T-helper 2 cell treated with Interferon-gamma antibody and Interleukin-4, amounts not matched to agents 5 μg/mL and 100 μg/mL, for 36 hours (primary cell): ENCODE data around the gene AADACL4.
A peak's percentile ranks its signal among the peaks of the same experiment; 100 is the strongest.

ENCODE experiments used
- DNase-seq: peaks from one replicate; pipeline ENCODE4 v3.0.0; 2021; ENCODE audit warnings: low spot score
- H3K27ac Mint-ChIP-seq: one replicate; pipeline ENCODE4 v1.8.0; 2021; ENCODE audit warnings: mild to moderate bottlenecking, mixed read lengths
- H3K27me3 Mint-ChIP-seq: one replicate; pipeline ENCODE4 v1.8.0; 2021; ENCODE audit warnings: low read depth, mixed read lengths
- H3K36me3 Mint-ChIP-seq: one replicate; pipeline ENCODE4 v1.8.0; 2021; ENCODE audit warnings: low read depth, mixed read lengths
- H3K4me1 Mint-ChIP-seq: one replicate; pipeline ENCODE4 v1.8.0; 2021; ENCODE audit warnings: low read depth, mixed read lengths
- H3K4me3 Mint-ChIP-seq: one replicate; pipeline ENCODE4 v1.8.0; 2022; ENCODE audit warnings: mild to moderate bottlenecking, moderate library complexity, mixed read lengths
- H3K9me3 Mint-ChIP-seq: one replicate; pipeline ENCODE4 v1.8.0; 2021; ENCODE audit warnings: mixed read lengths

Gene AADACL4

DNA sequence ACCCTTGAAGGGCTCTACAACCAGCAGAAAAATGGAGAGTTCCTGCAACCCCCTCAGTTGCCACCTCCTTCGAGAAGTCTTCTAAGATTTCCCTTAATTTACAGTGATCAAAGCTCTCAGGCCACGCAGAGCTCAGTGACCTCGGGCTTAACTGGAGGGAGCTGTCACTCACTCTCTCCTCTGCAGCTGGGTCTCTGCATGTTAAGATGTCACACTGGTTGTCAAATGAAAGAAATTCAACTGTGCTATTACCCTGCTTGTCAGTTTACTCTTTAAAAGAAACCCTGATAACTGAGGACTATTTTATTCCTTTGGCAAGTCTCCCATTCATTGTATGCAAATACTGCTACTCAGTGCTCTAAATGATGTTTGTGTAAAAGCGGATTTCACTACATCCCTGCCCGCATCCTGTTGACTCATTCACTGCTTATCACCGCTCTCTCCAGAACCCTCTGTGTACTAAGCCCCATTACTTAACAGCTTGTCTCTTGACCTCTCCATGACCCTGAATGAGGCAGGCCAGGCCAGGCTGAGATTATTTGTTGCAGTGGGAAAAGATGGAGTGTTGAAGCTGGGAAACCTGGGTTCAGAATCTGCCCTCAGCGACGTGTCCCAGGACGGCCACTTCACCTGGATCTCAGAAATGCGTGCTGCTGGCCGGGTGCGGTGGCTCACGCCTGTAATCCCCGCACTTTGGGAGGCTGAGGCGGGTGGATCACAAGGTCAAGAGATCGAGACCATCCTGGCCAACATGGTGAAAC, 39.6 kb upstream of the AADACL4 start:
- H3K4me3 Mint-ChIP-seq, result peak overlapping the region; percentile 68
- peak; percentile 64 for DNase-seq
- peaks cover 22% of the 10 kb centered on the region for H3K4me1 Mint-ChIP-seq
- peaks cover 4% of the 10 kb centered on the region for H3K9me3 Mint-ChIP-seq
- H3K27me3 Mint-ChIP-seq, result no peaks in the 10 kb centered on the region
- H3K27ac Mint-ChIP-seq, result peak overlapping the region; percentile 34
- peaks cover 30% of the 10 kb centered on the region for H3K36me3 Mint-ChIP-seq

DNA sequence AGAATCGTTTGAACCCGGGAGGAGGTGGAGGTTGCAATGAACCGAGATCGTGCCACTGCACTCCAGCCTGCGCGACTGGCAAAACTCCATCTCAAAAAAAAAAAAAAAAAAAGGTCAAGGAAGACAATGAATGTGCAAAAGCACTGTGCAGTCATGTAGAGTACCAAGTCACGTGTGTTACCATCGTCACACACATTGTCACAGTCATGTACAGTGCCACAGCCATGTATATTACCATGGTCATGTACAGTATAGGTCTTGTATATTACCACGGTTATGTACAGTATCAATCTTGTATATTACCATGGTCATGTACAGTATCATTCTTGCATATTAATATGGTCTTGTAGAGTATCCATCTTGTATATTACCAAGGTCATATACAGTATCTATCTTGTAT, 38.9 kb upstream of the AADACL4 start:
- Mint-ChIP-seq H3K4me3 (no peak overlapping the region), H3K27me3 (no peaks in the 10 kb centered on the region), H3K27ac (no peak overlapping the region), H3K4me1 (peaks cover 22% of the 10 kb centered on the region), H3K9me3 (peaks cover 4% of the 10 kb centered on the region), H3K36me3 (peaks cover 33% of the 10 kb centered on the region)
- DNase-seq, result no peak

DNA sequence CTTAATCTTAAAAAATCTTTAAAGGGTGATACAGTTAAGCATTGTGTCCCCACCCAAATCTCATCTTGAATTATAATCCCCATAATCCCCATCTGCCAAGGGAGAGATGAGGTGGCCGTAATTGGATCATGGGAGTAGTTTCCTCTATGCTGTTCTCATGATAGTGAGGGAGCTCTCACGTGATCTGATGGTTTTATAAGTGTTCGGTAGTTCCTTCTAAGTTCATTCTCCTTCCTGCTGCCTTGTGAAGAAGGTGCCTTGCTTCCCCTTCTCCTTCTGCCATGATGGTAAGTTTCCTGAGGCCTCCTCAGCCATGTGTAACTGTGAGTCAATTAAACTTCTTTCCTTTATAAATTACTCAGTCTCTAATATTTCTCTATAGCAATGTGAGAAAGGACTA, 36.6 kb upstream of the AADACL4 start:
- peaks cover 20% of the 10 kb centered on the region for H3K4me1 Mint-ChIP-seq
- DNase-seq, result no peak
- H3K36me3 Mint-ChIP-seq, result peaks cover 48% of the 10 kb centered on the region
- H3K9me3 Mint-ChIP-seq, result peaks cover 4% of the 10 kb centered on the region
- H3K27me3 Mint-ChIP-seq, result no peaks in the 10 kb centered on the region
- no peak overlapping the region for H3K4me3 Mint-ChIP-seq
- H3K27ac Mint-ChIP-seq, result no peak overlapping the region

- Mint-ChIP-seq H3K9me3 (peaks cover 4% of the 10 kb centered on the region), H3K27ac (no peak overlapping the region), H3K4me1 (peaks cover 32% of the 10 kb centered on the region), H3K27me3 (no peaks in the 10 kb centered on the region), H3K36me3 (peaks cover 59% of the 10 kb centered on the region), H3K4me3 (no peak overlapping the region)
- DNase-seq, result no peak
Observed at GRCh38 chr1:12608311-12608957, 35.5 kb upstream of the AADACL4 start.

GRCh38 chr1:12609469-12610003, 34.3 kb upstream of the AADACL4 start:
- H3K36me3 Mint-ChIP-seq, result peaks cover 53% of the 10 kb centered on the region
- no peak overlapping the region for H3K27ac Mint-ChIP-seq
- peaks cover 31% of the 10 kb centered on the region for H3K4me1 Mint-ChIP-seq
- no peaks in the 10 kb centered on the region for H3K27me3 Mint-ChIP-seq
- peaks cover 4% of the 10 kb centered on the region for H3K9me3 Mint-ChIP-seq
- H3K4me3 Mint-ChIP-seq, result no peak overlapping the region
- DNase-seq, result no peak

DNA sequence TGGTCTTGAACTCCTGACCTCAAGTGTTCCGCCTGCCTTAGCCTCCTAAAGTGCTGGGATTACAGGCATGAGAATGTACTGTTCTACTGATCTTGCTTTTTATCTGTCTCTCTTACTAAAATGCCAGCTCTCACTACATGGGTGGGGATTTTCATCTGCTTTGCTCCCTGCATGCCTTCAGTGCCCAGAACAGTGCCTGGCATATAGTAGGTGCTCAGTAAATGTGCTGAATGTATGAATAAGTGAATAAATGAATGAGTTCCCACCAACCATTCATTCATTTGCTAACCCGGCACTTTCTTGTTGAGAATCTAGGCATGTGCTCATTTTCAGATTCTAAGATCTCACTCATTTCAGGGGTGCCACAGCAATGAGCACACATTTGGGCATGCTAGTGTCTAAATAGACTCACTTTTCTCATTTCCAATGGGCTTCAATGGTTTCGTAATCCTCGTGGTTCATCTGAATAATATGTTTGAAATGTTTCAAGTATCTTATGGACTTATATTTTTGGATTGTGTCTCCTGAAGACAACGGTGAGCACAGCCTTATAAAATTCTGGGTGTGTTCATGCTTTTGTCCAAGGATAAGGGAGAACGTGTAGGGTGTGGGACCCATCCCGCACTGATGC, 33.5 kb upstream of the AADACL4 start:
- Mint-ChIP-seq H3K4me1 (peaks cover 35% of the 10 kb centered on the region), H3K4me3 (no peak overlapping the region), H3K36me3 (peaks cover 56% of the 10 kb centered on the region), H3K27ac (no peak overlapping the region), H3K27me3 (no peaks in the 10 kb centered on the region), H3K9me3 (peaks cover 4% of the 10 kb centered on the region)
- no peak for DNase-seq

DNA sequence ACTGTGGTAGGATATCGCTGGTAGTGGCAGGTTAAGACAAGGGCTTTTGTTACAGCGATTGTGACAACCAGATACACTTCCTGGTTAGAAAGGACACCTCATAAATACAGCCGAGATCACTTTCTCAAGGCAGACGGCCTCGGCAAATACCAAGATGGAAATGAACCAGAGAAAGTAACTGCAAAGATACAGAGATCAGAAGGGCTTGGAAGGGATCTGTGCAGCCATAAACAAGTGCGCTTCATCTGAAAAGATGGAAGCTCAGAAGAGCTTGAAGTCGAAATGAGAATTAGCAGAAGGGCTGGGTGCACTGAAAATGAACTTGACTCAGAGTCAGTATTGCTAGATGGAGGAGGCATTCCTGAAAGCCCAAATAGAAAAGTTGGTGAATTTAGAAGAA, 32.9 kb upstream of the AADACL4 start:
- DNase-seq, result no peak
- H3K4me1 Mint-ChIP-seq, result peaks cover 40% of the 10 kb centered on the region
- H3K4me3 Mint-ChIP-seq, result no peak overlapping the region
- peaks cover 55% of the 10 kb centered on the region for H3K36me3 Mint-ChIP-seq
- no peaks in the 10 kb centered on the region for H3K27me3 Mint-ChIP-seq
- H3K27ac Mint-ChIP-seq, result no peak overlapping the region
- peaks cover 4% of the 10 kb centered on the region for H3K9me3 Mint-ChIP-seq

- DNase-seq, result no peak
- Mint-ChIP-seq H3K4me1 (peaks cover 47% of the 10 kb centered on the region), H3K27ac (no peak overlapping the region), H3K4me3 (peak overlapping the region; percentile 16), H3K36me3 (peaks cover 50% of the 10 kb centered on the region), H3K9me3 (no peaks in the 10 kb centered on the region), H3K27me3 (peaks cover 4% of the 10 kb centered on the region)
Observed at GRCh38 chr1:12613180-12613579, 30.7 kb upstream of the AADACL4 start.

DNA sequence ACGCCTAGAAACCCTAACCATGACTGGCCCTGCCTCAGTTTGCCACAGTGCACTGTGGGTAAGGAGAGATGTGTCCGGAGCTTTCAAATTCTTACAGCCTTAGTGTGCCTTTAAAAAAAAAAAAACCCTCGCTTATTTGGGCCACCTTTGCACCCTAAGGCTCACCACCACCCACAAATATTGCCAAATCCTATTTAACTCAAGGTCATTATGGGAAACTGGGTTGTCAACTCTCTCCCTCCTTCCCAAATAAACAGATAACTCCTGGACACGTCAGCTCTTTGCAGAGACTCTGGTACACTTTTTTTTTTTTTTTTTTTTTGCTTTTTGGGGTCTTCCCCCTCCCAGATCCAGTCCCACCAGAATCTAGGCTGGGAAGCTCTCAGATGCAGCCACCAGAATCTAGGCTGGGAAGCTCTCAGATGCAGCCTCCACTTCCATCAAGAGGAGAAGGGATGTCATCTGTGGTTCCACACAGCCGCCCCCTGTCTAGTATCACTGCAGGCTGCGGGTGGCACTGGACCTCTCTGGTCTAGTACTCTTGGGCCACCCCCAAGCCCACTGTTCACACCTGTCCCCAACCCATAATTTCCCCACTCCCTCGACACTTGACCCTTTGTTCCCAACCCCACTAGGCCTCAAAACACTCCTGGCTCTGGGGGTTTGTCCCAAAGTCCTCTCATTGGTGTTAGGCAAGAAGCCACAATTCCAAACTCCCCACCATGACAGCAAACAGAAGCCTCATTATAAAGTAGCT, 29.3 kb upstream of the AADACL4 start:
- Mint-ChIP-seq H3K4me1 (peaks cover 57% of the 10 kb centered on the region), H3K27me3 (peaks cover 4% of the 10 kb centered on the region), H3K4me3 (peak overlapping the region; percentile 99), H3K27ac (peak overlapping the region; percentile 11), H3K9me3 (no peaks in the 10 kb centered on the region), H3K36me3 (peaks cover 41% of the 10 kb centered on the region)
- no peak for DNase-seq

DNA sequence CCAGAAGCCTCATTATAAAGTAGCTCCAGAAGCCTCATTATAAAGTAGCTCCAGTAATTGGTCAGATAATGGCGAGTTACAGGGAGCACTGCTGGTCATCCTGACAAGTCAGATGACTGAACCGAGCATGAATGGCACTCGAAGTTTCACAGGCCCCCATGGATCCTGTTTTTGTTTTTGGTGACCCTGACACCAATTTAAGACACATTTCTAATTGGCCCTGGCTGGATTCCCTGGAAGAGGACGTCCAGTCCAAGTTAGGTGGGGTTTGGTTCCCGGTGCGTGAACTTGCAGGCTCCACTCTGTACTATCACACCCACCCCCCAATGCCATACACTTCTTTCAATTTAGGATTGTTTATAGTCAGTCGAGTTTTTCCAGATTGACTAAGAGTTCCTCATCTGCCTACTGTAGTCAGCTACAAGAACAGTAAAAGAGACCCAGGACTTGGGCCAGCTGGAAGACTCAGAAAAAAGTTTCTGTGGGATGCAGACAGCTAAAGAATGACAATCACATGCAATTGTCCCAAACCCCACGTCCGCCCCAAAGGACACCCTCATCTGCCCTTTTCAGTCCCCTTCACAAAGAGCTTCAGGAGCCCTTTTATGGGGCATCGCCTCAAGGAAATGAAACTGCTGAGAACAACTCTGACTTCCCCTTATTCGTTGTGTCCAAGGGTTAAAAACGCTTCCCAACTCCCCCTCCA, 28.6 kb upstream of the AADACL4 start:
- Mint-ChIP-seq H3K27me3 (peaks cover 4% of the 10 kb centered on the region), H3K36me3 (peaks cover 37% of the 10 kb centered on the region), H3K27ac (peak overlapping the region; percentile 86)

GRCh38 chr1:12615865-12616708, 27.8 kb upstream of the AADACL4 start:
- peaks cover 29% of the 10 kb centered on the region for H3K36me3 Mint-ChIP-seq
- H3K9me3 Mint-ChIP-seq, result no peaks in the 10 kb centered on the region
- peak overlapping the region; percentile 99 for H3K4me3 Mint-ChIP-seq
- no peak for DNase-seq
- peak overlapping the region; percentile 86 for H3K27ac Mint-ChIP-seq
- H3K4me1 Mint-ChIP-seq, result peaks cover 67% of the 10 kb centered on the region
- H3K27me3 Mint-ChIP-seq, result peaks cover 4% of the 10 kb centered on the region

More for the DNA sequence above, 28.6 kb upstream of the AADACL4 start:
- H3K4me3 Mint-ChIP-seq, result peak overlapping the region; percentile 99
- no peak for DNase-seq
- no peaks in the 10 kb centered on the region for H3K9me3 Mint-ChIP-seq
- H3K4me1 Mint-ChIP-seq, result peaks cover 64% of the 10 kb centered on the region

GRCh38 chr1:12616709-12617373, 27.0 kb upstream of the AADACL4 start:
- Mint-ChIP-seq H3K27me3 (peaks cover 4% of the 10 kb centered on the region), H3K9me3 (no peaks in the 10 kb centered on the region), H3K4me3 (peak overlapping the region; percentile 99), H3K36me3 (peaks cover 25% of the 10 kb centered on the region), H3K27ac (peak overlapping the region; percentile 97), H3K4me1 (peaks cover 65% of the 10 kb centered on the region)
- peak; percentile 31 for DNase-seq
